GM10266 (cell line): Measurements from ENCODE around the gene CWC22.

Experiments
- DNase-seq: peaks from one replicate; pipeline ENCODE4 v3.0.0; 2012; ENCODE audit errors: extremely low spot score
- CTCF ChIP-seq: IDR thresholded peaks from 2 replicates; pipeline ENCODE4 v1.5.1; 2012; ENCODE audit warnings: mild to moderate bottlenecking, low read depth; ENCODE audit not compliant: control insufficient read depth, insufficient read depth; ENCODE audit errors: missing control alignments

Gene CWC22

GRCh38 chr2:180040146-180040925 lies 33.2 kb upstream of the CWC22 start:
- no peak for DNase-seq
- no peak for TF ChIP-seq CTCF

- DNase-seq: no peak
Observed at GRCh38 chr2:180038997-180039396, 31.9 kb upstream of the CWC22 start.

GRCh38 chr2:180033993-180034894 lies 27.1 kb upstream of the CWC22 start:
- TF ChIP-seq CTCF: no peak
- no peak for DNase-seq

More at GRCh38 chr2:180038997-180039396, 31.9 kb upstream of the CWC22 start:
- TF ChIP-seq CTCF: no peak

GRCh38 chr2:180029575-180029974 lies 22.5 kb upstream of the CWC22 start:
- DNase-seq: no peak

GRCh38 chr2:180021850-180022249 lies 14.8 kb upstream of the CWC22 start:
- no peak for DNase-seq
- TF ChIP-seq CTCF: no peak

More at GRCh38 chr2:180029575-180029974, 22.5 kb upstream of the CWC22 start:
- TF ChIP-seq CTCF: no peak

- TF ChIP-seq CTCF: no peak
- no peak for DNase-seq
Observed at GRCh38 chr2:180017784-180018183, 10.7 kb upstream of the CWC22 start.
